ENCODE data around the gene DCLK3. TPM values are rescaled to one million over a fixed set of nuclear protein-coding genes. Genes with fewer than 3 reads are reported as not detected.

Gene DCLK3
- not detected for total RNA-seq

- Mint-ChIP-seq H3K36me3 (ENCODE audit: insufficient read depth) (no peaks in the 10 kb centered on the region), H3K4me3 (peak within 1 kb of the TSS; percentile 31), H3K9me3 (no peaks in the 10 kb centered on the region), H3K4me1 (ENCODE audit: low read depth) (peaks cover 4% of the 10 kb centered on the region), H3K27me3 (ENCODE audit: low read depth) (peaks cover 73% of the 10 kb centered on the region)
- ATAC-seq: peak; percentile 62 to 69
- no peak for DNase-seq
Measured at GRCh38 chr3:36763850-36764703, at the start of gene DCLK3. DCLK3 (minus strand) TSS chr3:36764553; CDS start chr3:36764263, 290 bp downstream.

DNA sequence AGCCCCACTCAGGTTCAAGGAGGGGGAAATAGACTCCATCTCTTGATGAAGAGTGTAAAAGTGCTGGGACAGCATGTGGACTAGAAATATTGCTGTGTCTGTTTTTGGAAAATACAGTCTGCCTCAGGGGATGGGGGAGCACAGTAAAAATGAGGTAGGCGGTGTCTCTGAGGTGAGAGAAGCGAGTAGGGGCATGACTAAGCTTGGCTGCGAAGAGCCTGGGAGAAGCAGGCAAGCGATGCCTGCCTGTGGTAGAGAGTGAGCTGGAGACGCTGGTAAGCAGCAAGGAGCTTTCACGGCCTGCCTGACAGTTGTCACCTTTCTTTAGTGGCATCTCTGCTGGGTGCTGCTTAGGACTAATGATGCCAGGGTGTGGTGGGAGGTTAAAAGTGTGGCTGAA is 49.0 kb upstream of the DCLK3 start:
- ATAC-seq: no peak

DNA sequence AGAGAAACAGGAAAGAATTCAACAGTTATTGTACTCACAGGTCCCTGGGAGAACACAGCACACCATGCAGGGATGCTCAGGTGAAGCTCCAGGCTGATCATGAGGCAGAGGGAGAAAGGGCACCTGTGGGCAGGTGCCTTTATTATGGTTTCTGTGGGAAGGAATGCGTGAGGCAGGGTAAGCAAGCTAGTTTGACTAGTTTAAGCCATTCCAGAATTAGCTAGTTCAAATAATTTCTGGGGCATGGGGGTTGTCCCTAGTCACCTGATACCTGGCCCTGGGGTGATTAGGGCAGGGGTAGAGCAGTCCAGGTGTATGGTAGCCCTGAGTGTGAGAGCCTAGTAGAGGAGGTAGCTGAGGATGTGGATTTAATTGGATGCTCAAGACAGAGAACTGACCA is 47.9 kb upstream of the DCLK3 start:
- no peaks in the 10 kb centered on the region for H3K4me1 Mint-ChIP-seq (ENCODE audit: low read depth)
- peaks cover 4% of the 10 kb centered on the region for H3K27me3 Mint-ChIP-seq (ENCODE audit: low read depth)
- ATAC-seq: no peak
- no peaks in the 10 kb centered on the region for H3K36me3 Mint-ChIP-seq (ENCODE audit: insufficient read depth)
- no peak for DNase-seq
- H3K9me3 Mint-ChIP-seq: no peaks in the 10 kb centered on the region
- no peak overlapping the region for H3K4me3 Mint-ChIP-seq

More for the DNA sequence above, 49.0 kb upstream of the DCLK3 start:
- no peak overlapping the region for H3K4me3 Mint-ChIP-seq
- H3K36me3 Mint-ChIP-seq (ENCODE audit: insufficient read depth): no peaks in the 10 kb centered on the region
- H3K4me1 Mint-ChIP-seq (ENCODE audit: low read depth): no peaks in the 10 kb centered on the region
- no peak for DNase-seq
- H3K27me3 Mint-ChIP-seq (ENCODE audit: low read depth): no peaks in the 10 kb centered on the region
- no peaks in the 10 kb centered on the region for H3K9me3 Mint-ChIP-seq

- Mint-ChIP-seq H3K27me3 (ENCODE audit: low read depth) (peaks cover 4% of the 10 kb centered on the region), H3K4me1 (ENCODE audit: low read depth) (no peaks in the 10 kb centered on the region), H3K9me3 (peaks cover 1% of the 10 kb centered on the region), H3K4me3 (no peak overlapping the region), H3K36me3 (ENCODE audit: insufficient read depth) (no peaks in the 10 kb centered on the region)
- DNase-seq (no peak), ATAC-seq (no peak)
Measured at GRCh38 chr3:36811768-36812167, 47.4 kb upstream of the DCLK3 start.

DNA sequence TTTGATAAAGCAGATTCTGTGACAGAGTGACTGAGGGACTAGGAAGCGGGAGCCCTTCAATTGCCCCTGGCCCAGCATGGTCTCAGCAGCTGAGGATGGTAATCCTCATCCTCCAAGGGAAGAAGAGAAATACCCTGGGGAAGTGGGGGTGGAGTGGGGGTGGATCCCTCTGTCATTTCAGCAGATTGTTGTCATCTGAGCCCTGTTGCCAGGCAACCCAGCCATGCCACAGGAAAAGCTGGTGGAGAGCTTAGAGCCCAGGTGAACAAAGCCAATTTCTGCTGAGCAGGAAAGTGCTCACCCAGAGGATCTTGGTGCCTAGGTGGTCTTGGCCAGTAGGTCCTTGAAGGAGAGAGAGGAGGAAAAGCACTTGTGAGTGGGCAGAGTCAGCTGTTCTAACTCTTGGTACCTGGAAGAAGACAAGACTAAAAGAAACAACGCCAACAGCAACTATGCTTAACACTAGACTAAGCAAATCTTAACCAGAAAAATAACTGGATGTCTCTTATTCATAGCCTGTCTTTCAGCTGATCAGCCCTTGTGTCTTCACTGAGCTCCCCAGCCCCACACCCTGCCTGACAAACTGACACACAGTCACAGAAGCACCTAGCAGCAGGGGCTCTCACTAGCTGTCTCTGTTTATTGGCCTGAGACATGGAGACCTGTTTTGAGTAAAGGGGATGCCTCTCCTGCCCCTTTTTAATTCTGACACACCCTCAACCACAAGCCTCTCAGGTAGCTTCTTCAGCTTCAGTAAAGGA is 40.1 kb upstream of the DCLK3 start:
- no peak for DNase-seq
- ATAC-seq: no peak
- H3K9me3 Mint-ChIP-seq: peaks cover 13% of the 10 kb centered on the region
- H3K27me3 Mint-ChIP-seq (ENCODE audit: low read depth): peaks cover 27% of the 10 kb centered on the region
- H3K4me3 Mint-ChIP-seq: no peak overlapping the region
- H3K4me1 Mint-ChIP-seq (ENCODE audit: low read depth): no peaks in the 10 kb centered on the region
- peaks cover 2% of the 10 kb centered on the region for H3K36me3 Mint-ChIP-seq (ENCODE audit: insufficient read depth)

GRCh38 chr3:36803091-36803791 is 38.9 kb upstream of the DCLK3 start:
- peaks cover 2% of the 10 kb centered on the region for H3K36me3 Mint-ChIP-seq (ENCODE audit: insufficient read depth)
- no peak for DNase-seq
- H3K27me3 Mint-ChIP-seq (ENCODE audit: low read depth): peaks cover 27% of the 10 kb centered on the region
- H3K9me3 Mint-ChIP-seq: peaks cover 13% of the 10 kb centered on the region
- H3K4me1 Mint-ChIP-seq (ENCODE audit: low read depth): no peaks in the 10 kb centered on the region
- no peak overlapping the region for H3K4me3 Mint-ChIP-seq
- no peak for ATAC-seq

DNA sequence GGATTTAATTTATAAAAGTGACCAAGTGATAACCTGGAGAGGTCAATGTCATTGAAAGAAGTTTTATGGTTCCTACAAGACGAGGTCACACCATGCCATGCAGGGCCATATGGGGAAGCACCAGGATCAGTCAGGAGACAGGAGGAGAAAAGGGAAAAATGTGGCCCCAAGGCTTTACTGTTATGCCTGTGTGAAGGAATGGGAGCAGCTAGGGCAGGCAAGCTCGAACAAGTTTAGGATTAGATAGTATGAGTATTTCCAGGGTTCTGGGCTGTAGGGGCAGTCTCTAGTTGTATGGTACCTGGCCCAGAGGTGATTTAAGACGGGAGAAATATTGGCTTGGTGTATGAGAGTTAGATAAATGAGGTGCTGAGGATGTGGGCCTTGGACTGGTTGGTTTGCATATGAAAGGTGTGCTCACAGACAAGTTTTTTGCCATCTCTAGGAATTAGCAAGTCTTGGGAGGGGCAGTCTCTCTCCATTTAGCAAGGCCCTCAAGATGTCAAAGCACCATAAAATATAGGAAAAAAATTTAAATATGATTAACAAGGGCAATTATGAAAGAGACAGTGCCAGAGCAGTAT is 36.3 kb upstream of the DCLK3 start:
- H3K36me3 Mint-ChIP-seq (ENCODE audit: insufficient read depth): no peaks in the 10 kb centered on the region
- H3K27me3 Mint-ChIP-seq (ENCODE audit: low read depth): peaks cover 22% of the 10 kb centered on the region
- H3K4me1 Mint-ChIP-seq (ENCODE audit: low read depth): no peaks in the 10 kb centered on the region
- H3K9me3 Mint-ChIP-seq: peaks cover 3% of the 10 kb centered on the region
- no peak for DNase-seq
- no peak overlapping the region for H3K4me3 Mint-ChIP-seq
- ATAC-seq: no peak

DNA sequence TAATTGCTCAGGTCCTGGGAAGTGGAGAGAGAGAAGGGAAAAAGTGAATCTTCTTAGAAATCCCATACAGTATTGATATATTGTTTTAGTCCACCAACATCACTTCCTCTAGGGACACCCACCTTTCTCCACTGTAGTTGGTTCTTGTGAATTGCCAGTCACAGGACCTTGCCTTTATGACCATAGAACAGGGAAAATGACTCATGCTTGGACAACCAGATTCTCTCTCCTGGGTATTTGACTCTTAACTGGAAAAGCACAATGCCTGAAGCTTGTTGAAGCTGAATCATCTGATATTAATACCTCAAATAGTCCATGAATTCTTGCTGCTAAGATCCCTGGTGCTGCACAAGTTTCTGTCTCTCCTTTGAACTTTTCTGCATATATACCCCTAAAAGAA is 32.5 kb upstream of the DCLK3 start:
- no peak for DNase-seq

DNA sequence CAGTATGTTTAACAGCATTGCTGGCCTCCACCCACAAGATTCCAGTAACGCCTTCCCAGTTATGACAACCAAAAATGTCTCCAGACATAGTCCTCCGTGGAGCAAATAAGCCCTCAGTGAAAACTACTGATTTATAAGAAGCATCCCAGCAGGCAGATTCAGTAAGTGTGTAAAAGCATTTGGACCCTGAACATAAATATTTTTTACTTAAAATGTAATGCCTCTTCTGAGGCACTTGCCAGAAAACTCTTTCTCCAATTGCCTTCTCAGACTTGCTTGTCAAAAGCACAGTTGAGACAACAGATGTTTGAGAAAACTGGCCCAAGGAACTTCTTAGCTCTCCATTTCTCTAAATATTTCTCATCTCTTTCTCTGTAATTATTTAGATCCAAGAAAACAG is 31.8 kb upstream of the DCLK3 start:
- Mint-ChIP-seq H3K9me3 (no peaks in the 10 kb centered on the region), H3K27me3 (ENCODE audit: low read depth) (peaks cover 10% of the 10 kb centered on the region), H3K4me3 (no peak overlapping the region), H3K36me3 (ENCODE audit: insufficient read depth) (no peaks in the 10 kb centered on the region), H3K4me1 (ENCODE audit: low read depth) (no peaks in the 10 kb centered on the region)
- DNase-seq (no peak), ATAC-seq (no peak)

More for the DNA sequence above, 32.5 kb upstream of the DCLK3 start:
- Mint-ChIP-seq H3K4me3 (no peak overlapping the region), H3K36me3 (ENCODE audit: insufficient read depth) (no peaks in the 10 kb centered on the region), H3K4me1 (ENCODE audit: low read depth) (no peaks in the 10 kb centered on the region), H3K9me3 (no peaks in the 10 kb centered on the region), H3K27me3 (ENCODE audit: low read depth) (peaks cover 12% of the 10 kb centered on the region)
- ATAC-seq: no peak

- Mint-ChIP-seq H3K36me3 (ENCODE audit: insufficient read depth) (no peaks in the 10 kb centered on the region), H3K9me3 (no peaks in the 10 kb centered on the region), H3K27me3 (ENCODE audit: low read depth) (peaks cover 12% of the 10 kb centered on the region), H3K4me1 (ENCODE audit: low read depth) (no peaks in the 10 kb centered on the region), H3K4me3 (no peak overlapping the region)
- ATAC-seq (no peak), DNase-seq (no peak)
Measured at GRCh38 chr3:36795622-36796021, 31.3 kb upstream of the DCLK3 start.

DNA sequence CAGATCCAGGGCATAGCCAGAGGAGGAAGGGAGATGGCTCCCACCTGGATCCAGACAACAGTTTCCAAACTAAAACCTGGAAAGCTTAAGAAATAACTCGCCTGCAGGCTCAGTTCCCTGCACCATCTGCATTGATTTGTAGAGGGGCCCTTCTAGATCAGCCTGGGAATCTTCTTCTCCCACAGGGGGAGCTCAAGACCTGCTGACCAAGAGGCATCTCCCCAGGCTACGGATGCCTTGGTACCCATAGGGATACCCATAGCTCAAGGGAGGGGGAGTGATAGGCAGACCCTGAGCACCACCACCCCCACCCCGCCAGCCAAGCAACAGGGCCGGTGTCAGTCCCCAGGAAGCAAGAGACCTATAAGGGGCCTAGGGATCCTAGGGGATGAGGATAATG is 28.0 kb upstream of the DCLK3 start:
- Mint-ChIP-seq H3K4me3 (no peak overlapping the region), H3K9me3 (no peaks in the 10 kb centered on the region), H3K4me1 (ENCODE audit: low read depth) (no peaks in the 10 kb centered on the region), H3K27me3 (ENCODE audit: low read depth) (peaks cover 8% of the 10 kb centered on the region), H3K36me3 (ENCODE audit: insufficient read depth) (no peaks in the 10 kb centered on the region)
- ATAC-seq (peak in 1 of 2 donors; percentile 46), DNase-seq (no peak)

DNA sequence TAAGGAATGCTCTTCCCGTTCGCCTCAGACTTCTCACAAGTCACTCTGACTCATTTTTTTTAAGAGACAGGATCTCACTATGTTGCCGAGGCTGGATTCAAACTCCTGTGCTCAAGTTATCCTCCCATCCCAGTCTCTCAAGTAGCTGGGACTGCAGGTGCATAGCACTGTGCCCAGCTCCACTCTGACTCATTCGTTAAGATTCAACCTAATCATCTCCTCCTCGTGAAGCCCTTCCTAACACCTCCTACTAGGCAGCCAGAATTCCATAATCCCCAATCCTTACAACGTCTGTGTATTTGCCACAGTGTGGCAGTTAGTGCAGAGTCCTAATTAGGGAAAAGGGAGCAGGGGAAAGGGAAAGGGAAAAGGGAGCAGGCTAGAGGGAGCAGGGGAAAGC is 26.4 kb upstream of the DCLK3 start:
- ATAC-seq (no peak), DNase-seq (no peak)
- no peaks in the 10 kb centered on the region for H3K4me1 Mint-ChIP-seq (ENCODE audit: low read depth)
- H3K27me3 Mint-ChIP-seq (ENCODE audit: low read depth): peaks cover 8% of the 10 kb centered on the region
- no peaks in the 10 kb centered on the region for H3K9me3 Mint-ChIP-seq
- no peak overlapping the region for H3K4me3 Mint-ChIP-seq
- H3K36me3 Mint-ChIP-seq (ENCODE audit: insufficient read depth): no peaks in the 10 kb centered on the region

GRCh38 chr3:36786921-36787890 is 22.9 kb upstream of the DCLK3 start:
- ATAC-seq (no peak), DNase-seq (no peak)
- H3K4me1 Mint-ChIP-seq (ENCODE audit: low read depth): no peaks in the 10 kb centered on the region
- H3K36me3 Mint-ChIP-seq (ENCODE audit: insufficient read depth): no peaks in the 10 kb centered on the region
- H3K4me3 Mint-ChIP-seq: no peak overlapping the region
- H3K9me3 Mint-ChIP-seq: no peaks in the 10 kb centered on the region
- peaks cover 8% of the 10 kb centered on the region for H3K27me3 Mint-ChIP-seq (ENCODE audit: low read depth)

Data from activated T-cell treated with anti-CD3 and anti-CD28 coated beads, Interleukin-2, amount 50 U/mL, for 4 hours (primary cell).